HG03520 (cell line): ENCODE data around the gene TMC3.
"Not testable (repeated sequence)": the region's sequence is repeated elsewhere in the genome, so short reads cannot be mapped to it uniquely, and the experiment has no call there.

Experiments
- ATAC-seq: cut with Tn5 transposase; IDR thresholded peaks from one replicate; pipeline ENCODE4 v1.9.1; 2021; ENCODE audit warnings: mild to moderate bottlenecking, moderate library complexity; ENCODE audit not compliant: unreplicated experiment

TMC3 gene

DNA sequence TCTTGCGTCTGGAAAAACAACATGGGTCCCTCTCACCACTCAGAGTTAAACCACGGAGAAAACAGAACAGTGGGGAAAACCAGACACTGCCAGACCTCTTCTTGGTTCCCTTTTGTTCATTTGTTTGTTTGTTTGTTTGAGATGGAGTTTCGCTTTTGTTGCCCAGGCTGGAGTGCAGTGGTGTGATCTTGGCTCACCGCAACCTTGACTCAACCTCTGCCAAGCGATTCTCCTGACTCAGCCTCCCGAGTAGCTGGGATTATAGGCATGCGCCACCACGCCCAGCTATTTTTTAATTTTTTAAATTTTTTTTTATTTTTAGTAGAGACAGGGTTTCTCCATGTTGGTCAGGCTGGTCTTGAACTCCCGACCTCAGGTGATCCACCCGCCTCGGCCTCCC, 25.3 kb downstream of the TMC3 start:
- not testable (repeated sequence) for ATAC-seq

DNA sequence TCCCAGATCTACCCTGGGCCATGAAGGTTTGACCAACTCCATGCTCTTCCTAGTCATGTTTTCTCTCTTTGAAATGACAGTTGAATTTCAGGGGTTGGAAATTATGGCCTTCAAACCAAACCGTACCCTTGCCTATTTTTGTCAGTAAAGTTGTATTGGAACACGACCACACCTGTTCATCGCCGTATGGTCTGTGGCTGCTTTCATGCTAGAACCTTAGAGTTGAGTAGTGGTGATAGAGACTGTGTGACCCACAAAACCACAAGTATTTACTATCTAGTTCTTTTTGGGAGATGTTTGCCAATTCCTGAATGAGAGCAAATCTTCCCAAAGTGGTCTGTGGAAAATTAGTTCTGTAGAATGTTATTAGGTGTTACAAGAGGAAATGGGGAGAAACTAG, 26.1 kb downstream of the TMC3 start:
- no peak for ATAC-seq

DNA sequence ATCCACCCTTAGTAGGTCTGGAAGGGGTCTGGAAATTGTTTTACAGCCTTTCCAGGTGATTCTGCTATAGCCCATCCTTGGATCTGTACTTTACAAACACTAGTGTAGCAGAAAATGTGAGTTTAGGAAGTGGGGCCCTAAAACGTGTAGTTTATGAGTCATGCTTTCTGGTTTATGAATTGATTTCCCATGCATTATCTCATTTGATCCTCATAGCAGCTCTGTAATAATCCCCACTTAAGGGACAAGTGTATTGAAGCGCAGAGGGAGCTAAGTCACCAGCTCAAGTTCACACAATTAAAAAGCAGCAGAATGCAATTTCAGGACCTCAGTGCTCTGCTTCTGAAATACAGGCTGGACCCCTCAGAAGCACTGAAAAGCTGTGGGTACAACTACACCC, 27.4 kb downstream of the TMC3 start:
- ATAC-seq = no peak

DNA sequence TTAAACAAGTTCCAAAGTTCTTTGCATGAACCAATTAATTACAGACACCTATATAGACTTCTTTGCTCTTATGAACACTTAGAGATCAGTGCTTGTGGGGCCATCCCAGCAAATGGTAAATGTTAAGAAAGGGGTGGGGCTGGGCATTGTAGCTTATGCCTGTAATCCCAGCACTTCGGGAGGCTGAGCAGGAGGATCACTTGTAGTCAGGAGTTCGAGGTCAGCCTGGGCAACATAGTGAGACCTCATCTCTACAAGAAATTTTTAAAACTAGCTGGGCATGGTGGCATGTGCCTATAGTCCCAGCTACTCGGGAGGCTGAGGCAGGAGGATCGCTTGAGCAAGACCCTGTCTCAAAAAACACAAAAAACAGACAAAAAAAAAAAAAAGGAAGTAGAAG, 30.6 kb downstream of the TMC3 start:
- no peak for ATAC-seq

DNA sequence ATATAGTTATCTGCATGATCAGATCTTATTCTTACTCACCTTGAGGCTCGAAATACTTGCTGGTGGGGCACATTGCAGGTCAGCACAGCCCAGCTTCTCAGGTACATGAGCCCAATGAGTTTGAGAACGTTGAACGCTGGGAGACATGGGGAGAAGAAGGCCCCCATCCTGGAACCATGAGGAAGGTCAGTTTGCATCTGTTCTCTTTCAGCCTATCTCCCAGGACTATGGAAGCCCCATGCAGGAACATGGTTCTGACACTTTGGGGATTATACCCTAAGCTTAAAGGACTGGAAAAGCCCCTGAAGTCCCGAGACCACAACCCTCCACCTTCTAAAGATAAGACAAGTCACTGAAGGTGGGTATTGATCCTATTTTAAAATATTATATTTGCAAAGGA, 32.7 kb downstream of the TMC3 start:
- no peak for ATAC-seq

DNA sequence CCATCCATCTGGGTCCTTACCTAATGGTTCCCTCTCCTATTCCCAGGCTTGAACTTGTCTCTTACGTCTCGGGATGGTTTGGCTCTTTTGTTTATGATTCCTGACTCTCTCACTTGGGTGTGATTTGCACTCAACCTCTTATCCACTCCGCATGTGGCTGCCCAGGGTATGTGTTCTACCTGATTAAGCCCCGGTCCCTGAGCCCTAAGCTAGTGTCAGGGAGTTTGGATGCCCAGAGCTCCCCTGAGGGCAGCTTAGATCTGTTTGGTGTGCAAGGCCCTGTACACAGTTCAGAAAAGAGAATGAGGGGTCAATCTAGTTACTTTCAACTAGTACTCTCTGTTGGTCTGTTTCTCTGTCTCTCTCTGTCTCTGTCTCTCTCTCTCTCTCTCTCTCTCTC, 34.2 kb downstream of the TMC3 start:
- no peak for ATAC-seq

DNA sequence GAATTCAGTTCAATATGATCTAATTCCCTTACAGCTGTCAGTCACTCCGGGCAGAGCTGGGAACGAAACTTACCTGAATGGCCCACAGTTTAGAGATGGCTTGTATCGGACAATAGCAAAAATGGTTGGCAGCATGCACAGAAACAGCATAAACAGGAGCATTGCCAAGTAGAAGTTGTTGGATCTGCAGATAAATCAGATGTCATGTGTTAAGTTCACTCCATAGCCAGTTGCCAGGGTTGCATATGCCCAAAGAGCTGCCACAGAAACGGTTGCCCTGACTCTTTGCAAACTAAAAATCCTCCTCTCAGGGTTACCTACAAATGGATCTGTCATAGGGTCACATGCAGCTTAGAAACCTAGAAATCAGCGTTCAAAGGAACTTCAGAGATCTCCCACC, 34.7 kb downstream of the TMC3 start:
- ATAC-seq = no peak

DNA sequence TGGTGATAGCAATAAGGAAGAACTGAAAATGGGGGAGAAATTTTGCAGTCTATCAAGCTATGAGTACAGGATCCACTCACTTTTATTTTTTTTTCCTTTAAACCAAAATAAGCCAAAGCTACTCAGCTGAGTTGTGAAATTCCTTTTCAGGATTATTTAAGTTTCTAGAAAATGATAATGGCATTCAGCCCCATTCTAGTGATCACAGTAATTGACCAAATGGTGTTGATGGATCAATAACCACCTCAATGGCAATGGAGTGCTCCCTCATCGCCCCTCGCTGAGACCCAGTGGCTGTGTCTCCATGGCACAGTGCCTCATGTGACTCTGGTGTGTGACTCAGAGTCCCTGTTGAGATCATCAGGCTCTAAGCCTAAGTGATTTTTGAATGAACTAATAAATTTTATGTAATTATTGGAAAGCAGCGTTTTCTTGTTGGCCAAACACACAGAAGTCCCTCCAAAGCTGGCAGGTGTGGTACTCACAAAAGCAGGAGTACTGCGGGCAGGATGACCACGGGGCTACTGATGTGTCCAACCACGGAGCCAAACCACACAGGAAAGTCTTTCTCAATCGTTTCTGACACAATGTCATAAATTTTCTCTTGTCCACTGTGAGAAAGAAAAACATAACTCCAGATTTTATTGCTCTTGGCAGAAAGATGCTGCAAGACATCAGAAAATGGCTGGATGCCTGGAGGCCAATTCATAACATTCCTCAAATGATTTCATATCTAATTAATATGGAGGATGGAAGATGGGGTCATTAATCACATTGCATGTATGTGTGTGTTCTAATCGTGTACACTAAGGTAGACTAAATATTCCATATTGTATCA, 35.6 kb downstream of the TMC3 start:
- no peak for ATAC-seq

DNA sequence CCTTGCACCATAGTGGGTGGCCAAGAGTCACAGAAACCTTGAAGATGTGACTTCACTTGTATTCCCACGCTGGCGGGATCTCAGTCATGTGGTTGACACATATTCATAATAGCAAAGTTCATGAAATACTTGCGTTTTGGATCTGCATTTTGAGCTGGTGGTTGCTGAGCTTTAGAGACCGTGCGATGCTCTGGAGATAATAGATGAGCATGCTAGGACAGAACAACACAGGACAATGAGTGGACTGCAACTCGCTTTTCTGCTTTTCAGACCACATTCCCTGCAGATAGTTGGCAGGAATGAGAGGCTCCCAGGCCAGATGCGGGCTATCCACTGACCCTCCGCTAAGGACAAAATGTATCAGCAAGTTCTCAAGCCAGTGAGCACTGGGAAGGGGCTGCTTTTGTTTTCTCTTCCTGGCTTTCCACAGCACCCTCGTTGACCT, 36.3 kb downstream of the TMC3 start:
- no peak for ATAC-seq

DNA sequence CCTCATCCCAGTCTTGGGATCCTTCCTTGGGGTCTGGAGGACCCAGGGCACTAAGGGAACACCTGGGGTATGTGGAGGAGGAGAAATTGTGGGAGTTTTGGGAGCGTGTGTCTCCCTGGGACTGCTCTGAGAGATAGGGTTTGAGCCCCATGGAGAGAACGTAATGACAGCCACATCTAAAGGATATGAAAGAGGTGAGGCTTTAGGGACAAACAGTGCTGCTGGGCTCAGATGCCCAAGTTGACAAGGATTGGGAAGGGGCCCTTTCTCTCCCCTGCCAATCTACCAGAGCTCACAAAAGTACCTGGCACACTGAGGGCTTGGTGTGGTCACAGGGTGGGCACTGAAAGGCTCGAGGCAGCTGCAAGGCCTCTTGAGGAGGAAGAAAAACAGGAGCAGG, 36.8 kb downstream of the TMC3 start:
- ATAC-seq = no peak

DNA sequence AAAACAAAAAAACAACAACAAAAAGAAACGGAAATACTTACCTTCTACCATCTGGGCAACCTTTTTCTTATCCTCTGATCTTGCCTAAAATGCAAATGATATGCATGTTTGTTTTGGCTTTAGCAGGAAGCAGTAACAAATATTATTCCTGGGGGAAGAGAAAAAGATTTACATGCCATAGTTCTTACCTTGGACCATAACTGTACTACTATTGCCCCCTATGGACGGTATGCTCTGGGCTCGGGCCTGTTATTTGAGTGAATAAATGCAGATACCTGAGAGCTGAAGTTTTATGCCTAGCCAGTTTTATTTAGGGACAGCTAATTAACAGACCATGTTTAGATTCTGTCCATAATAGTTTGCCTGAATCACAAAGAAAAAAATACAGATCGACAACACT, 37.4 kb downstream of the TMC3 start:
- ATAC-seq = no peak

DNA sequence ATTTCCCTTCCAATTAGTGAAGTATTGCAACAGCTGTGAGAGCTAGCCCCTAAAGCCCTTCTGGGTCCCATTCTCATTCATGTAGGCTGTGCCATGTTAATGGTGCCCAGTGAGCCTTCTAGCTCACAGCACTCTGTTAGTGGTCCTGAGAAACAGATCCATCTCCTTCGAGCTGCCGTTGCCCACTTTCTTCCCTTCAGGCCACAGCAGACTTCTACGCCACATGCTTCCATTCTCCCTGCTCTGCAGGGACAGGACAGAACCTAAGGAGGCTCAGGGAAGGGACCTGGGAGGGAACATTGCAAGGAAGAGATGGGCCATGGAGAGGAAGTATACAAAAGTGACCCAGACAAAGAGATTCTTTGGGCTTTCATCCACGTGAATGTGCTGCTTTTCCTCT, 38.4 kb downstream of the TMC3 start:
- ATAC-seq = no peak

DNA sequence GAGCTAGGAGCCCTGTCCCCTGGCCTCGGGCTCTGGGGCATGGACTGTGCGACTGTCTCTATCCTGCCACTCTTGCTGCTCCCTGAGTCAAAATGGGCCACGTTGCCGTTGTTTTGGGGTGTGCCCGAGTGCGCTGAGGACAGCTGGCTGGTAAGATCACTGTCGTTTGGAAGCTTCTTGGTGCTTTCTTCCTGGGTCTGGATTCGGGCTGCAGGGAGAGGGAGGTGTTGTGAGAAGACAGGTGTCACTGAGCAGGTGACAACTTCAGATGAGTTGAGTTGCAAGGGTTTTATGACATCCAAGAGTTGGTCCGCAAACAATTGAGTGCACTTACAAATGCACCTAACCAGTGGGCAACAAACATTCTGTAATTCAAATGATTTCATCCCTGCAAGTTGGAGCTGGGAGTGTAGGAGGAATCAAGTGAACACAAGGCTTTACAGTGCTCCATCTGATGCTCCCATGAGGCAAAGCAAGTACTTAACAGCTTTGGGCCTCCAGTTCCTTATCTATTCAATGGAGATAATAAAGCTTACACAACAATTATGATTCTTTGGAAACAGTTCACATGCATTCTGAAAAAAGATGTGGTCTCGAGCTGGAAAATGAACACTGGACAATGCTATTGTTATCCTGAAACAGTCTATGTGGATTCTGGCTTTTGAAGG, 39.1 kb downstream of the TMC3 start:
- no peak for ATAC-seq

DNA sequence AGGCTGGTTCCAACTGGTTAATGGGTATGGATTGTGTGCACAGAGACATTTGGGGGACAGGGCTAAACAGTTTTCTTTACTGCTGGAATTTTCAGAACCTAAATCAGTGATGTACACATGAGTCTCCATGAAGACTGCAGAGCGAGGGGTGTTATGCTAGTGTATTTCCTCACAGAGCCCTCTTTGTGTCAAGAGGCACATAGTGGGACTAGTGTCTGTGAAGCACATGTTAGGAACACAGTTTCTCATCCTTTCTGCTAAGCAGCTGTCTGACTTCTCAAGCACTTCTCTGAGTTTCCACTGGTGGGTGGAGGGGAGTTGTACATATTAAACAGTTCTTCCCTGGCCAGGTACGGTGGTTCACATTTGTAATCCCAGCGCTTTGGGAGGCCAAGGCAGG, 40.6 kb downstream of the TMC3 start:
- ATAC-seq = no peak

DNA sequence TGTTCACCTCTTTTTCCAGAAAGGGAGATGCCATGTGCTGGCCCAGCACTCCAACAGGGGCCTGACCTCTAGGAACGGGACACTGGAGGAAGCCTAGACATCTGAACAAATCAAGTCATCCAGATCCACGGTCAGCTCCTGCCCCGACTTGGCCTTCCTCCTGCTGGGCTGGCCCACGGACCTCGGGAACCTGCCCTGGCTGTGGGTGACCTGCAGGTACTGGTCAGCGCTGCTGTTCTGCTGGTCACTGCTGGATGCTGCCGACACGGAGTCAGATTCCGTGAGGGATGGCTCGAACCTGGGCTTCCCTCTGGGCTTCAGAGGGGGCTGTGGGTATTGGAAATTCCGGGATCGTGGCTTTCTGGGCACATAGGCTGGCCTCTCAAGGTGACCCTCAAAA, 41.7 kb downstream of the TMC3 start:
- ATAC-seq = no peak

DNA sequence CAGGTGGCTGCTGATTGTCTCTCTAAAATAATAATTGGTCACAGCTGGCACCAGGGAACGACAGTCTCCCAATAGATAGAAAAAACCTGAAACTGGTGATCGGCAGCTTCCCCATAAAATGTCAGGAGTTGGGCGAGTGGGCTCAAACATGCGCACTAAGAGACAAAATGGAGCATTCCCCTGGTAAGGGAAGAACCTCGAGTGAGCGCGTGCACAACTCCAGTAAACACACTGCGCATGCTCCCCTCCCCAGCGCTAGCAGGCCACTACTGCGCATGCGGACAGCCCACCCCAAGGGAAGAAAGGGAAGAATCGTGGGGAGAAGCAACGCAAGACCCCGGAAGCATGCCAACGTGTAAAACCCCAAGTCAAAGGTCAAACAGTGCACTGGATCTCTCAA, 42.4 kb downstream of the TMC3 start:
- no peak for ATAC-seq

DNA sequence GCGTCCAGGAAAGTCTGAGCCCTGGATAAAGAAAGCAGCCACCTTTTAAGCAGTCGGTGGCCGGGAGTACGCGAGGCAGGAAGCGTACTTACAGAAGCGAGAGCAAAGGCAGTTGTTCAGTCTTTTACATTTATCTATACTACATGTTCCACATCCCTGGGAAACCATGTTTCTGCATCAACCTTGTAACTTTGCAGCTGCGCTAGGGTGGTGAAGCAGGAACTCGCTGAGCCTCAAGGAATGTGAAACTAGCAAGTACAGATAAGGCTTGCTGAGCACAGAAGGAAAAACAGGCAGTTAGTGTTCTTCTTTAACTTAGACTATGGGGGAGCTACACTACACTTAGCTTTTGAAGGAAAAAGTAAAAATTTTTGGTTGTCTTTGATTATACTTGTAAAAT, 42.9 kb downstream of the TMC3 start:
- ATAC-seq = not testable (repeated sequence)

DNA sequence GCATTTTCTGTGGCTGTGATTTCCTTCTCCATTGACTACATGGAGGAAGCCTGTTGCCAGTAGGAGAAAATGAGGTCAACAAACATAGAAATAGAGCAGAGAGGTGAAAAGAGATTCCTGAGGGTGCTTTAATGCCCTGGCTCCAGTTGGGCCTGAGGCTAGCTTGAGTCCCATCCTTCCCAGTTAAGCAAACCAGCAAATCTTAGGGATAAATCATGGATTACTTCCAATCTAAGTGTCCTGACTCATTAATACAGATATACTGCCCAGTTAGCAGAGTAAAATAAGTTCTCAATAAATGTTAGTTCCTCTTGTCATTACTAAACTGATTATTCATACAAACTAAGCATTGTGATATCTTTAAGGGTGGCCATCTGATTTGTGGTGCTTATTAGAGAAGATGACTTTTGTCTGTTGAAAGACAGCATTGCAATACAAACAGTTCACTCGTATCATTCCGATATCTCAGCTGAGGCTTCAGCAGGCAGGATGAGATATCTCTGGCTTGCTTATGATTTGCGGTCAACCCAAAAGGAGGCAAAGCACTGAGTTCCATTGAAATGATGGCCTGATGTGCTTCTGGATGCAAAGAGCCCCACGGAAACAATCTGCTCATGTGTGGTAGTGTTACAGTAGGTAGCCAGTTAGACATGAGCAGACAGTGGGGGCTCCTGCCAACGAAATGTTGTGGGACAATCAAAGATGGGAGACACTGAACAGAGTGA, 43.5 kb downstream of the TMC3 start:
- no peak for ATAC-seq

DNA sequence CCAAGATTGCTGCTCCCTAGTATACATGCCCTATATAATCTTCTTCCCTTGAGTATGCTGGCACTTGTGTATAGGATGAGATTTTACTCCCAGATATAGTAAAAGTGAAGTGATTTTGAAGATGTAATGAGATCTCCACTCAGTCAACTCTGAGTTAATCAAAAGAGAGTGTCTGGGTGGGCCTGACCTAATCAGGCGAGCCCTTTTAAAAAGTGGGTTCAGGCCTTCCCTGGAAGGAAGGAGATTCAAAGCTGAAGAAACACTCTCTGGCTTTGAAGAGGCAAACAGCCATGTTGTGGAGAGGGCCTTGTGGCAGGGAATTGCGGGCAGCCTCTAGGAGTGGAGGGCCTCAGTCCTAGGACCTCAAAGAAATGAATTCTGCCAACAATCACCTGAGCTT, 44.6 kb downstream of the TMC3 start:
- ATAC-seq = no peak

DNA sequence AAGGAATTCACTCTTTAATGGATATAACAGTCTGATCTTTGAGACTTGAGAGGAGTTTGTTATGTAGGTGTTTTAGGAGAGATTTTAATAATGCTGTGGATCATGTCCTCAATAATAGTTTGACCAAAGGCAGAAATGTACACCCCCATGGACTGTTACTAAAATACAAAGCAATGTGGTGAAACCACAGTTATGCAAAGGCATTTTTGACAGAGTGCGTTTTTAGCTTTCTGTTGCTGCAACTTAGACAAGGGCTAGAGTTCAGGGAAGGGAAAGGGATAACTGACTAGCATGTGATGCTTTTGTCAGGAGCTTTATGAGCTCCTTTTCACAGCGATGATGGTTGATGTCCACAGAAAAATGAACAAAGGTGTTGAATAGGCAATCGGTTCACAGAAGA, 46.5 kb downstream of the TMC3 start:
- no peak for ATAC-seq

DNA sequence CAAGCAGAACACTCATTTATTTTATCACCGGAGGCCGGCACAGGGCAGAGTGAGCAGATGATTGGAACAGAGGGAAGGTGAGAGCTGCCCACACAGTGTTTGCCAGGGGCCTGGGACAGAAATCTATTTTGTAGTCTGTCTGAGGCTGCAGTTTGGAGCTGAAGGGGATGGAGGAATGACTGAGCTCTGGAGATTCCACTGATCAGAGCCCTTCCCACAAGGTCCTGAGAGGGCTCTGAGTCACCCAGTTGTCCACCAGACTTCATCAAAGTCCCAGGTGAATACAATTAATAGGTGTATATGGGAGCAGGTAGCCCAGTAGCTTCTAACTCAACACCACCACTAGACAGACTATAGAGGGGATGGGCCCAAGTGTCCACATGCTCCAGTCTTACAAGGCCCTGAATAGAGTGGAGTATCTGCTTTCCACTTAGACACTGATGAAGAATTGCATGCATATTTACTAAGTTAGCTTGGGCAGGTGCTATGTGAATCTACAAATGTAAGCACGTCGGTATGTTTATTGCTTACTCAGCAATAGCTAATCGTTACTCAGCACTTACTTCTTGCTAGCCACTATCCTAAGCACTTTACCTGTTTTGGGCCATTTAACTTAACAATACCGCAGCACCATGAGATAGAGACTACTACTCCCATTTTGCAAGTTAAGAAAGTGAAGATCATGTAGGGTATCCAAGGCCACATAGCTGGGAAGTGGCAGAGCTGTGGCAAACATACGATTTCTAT, 47.4 kb downstream of the TMC3 start:
- ATAC-seq = no peak
